ENCODE measurements around the gene CDKL5.

The CDKL5 gene

DNA sequence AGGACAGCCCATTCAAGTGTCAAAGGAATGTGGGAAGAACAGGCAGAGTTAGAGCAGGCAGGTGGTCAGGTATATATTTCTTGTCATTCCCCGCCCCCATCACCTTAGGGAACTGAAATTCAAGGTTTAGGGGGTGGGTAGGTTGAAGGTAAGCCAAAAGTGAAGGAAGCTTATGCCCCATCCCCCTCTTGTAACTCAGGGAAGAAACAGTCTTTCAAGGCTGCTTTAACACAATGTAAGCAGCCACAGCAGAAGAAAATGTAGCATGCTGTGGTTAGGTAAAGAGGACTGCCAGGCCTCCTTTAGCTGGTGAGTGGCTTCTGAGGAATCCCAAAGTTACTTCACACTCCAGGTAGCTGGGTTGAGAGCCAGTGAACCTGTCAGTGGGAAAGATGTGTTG is 124.2 kb downstream of the CDKL5 start:
- no peak overlapping the region for H3K9ac ChIP-seq (ENCODE audit: low read depth, low read length, poor library complexity, severe bottlenecking)
- no peaks in the 10 kb centered on the region for H3F3A ChIP-seq (ENCODE audit: low read depth)
- no peak overlapping the region for H3K4me2 ChIP-seq (ENCODE audit: low read depth, low read length, poor library complexity, severe bottlenecking)
- H3K79me2 ChIP-seq (ENCODE audit: insufficient read depth, low read length) = no peaks in the 10 kb centered on the region
- H4K20me1 ChIP-seq (ENCODE audit: insufficient read depth, low read length, poor library complexity, severe bottlenecking) = no peaks in the 10 kb centered on the region
- no peaks in the 10 kb centered on the region for H3K9me2 ChIP-seq (replicated peaks; ENCODE audit: low read depth, low read length)
- no peak overlapping the region for H3K4me3 ChIP-seq (ENCODE audit: low read length, poor library complexity, severe bottlenecking)
- no peaks in the 10 kb centered on the region for H3K9me3 ChIP-seq (ENCODE audit: insufficient read depth, low read depth, low read length)
- no peak for TF ChIP-seq EZH2phosphoT487 (IDR thresholded peaks at IDR 0.05; ENCODE audit: borderline replicate concordance)
- TF ChIP-seq, protein P1, sequence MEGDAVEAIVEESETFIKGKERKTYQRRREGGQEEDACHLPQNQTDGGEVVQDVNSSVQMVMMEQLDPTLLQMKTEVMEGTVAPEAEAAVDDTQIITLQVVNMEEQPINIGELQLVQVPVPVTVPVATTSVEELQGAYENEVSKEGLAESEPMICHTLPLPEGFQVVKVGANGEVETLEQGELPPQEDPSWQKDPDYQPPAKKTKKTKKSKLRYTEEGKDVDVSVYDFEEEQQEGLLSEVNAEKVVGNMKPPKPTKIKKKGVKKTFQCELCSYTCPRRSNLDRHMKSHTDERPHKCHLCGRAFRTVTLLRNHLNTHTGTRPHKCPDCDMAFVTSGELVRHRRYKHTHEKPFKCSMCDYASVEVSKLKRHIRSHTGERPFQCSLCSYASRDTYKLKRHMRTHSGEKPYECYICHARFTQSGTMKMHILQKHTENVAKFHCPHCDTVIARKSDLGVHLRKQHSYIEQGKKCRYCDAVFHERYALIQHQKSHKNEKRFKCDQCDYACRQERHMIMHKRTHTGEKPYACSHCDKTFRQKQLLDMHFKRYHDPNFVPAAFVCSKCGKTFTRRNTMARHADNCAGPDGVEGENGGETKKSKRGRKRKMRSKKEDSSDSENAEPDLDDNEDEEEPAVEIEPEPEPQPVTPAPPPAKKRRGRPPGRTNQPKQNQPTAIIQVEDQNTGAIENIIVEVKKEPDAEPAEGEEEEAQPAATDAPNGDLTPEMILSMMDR (conservative IDR thresholded peaks at IDR 0.05; ENCODE audit: low read length) = no peak
- no peaks in the 10 kb centered on the region for H3K4me1 ChIP-seq (ENCODE audit: insufficient read depth, low read length, poor library complexity, severe bottlenecking)
- no peak overlapping the region for H2AFZ ChIP-seq (ENCODE audit: low read length)
- no peaks in the 10 kb centered on the region for H3K36me3 ChIP-seq (ENCODE audit: insufficient read depth, low read length)
- H3K27me3 ChIP-seq (ENCODE audit: insufficient read depth, low read length, poor library complexity, severe bottlenecking) = no peaks in the 10 kb centered on the region

DNA sequence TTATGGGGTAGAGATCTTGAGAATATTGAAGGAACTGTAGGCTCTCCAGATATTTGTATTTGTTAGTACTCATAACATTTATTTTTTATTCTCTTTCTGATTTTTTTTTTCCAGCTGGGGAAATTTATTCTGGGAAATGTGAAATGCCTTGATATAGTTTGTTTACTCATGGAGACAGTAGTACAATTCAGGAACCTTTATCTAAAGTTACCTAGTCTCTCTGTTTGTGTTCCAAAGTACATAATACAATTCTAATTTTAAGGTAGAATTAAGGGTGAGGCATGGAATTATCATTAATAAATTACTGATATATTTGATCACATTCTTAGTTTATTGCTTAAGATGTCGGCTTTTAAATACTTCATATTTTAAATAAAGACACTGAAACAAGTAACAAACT is 132.5 kb downstream of the CDKL5 start:
- Histone ChIP-seq H3K36me3 (ENCODE audit: insufficient read depth, low read length) (no peaks in the 10 kb centered on the region), H3F3A (ENCODE audit: low read depth) (no peaks in the 10 kb centered on the region), H3K9me3 (ENCODE audit: insufficient read depth, low read depth, low read length) (no peaks in the 10 kb centered on the region), H4K20me1 (ENCODE audit: insufficient read depth, low read length, poor library complexity, severe bottlenecking) (no peaks in the 10 kb centered on the region), H3K9me2 (replicated peaks; ENCODE audit: low read depth, low read length) (no peaks in the 10 kb centered on the region), H3K79me2 (ENCODE audit: insufficient read depth, low read length) (no peaks in the 10 kb centered on the region), H3K27me3 (ENCODE audit: insufficient read depth, low read length, poor library complexity, severe bottlenecking) (no peaks in the 10 kb centered on the region), H3K9ac (ENCODE audit: low read depth, low read length, poor library complexity, severe bottlenecking) (no peak overlapping the region), H3K4me3 (ENCODE audit: low read length, poor library complexity, severe bottlenecking) (no peak overlapping the region), H2AFZ (ENCODE audit: low read length) (no peak overlapping the region), H3K4me1 (ENCODE audit: insufficient read depth, low read length, poor library complexity, severe bottlenecking) (no peaks in the 10 kb centered on the region), H3K4me2 (ENCODE audit: low read depth, low read length, poor library complexity, severe bottlenecking) (no peak overlapping the region)
- TF ChIP-seq, protein P1 (conservative IDR thresholded peaks at IDR 0.05; ENCODE audit: low read length) = no peak
- no peak for TF ChIP-seq EZH2phosphoT487 (IDR thresholded peaks at IDR 0.05; ENCODE audit: borderline replicate concordance)

DNA sequence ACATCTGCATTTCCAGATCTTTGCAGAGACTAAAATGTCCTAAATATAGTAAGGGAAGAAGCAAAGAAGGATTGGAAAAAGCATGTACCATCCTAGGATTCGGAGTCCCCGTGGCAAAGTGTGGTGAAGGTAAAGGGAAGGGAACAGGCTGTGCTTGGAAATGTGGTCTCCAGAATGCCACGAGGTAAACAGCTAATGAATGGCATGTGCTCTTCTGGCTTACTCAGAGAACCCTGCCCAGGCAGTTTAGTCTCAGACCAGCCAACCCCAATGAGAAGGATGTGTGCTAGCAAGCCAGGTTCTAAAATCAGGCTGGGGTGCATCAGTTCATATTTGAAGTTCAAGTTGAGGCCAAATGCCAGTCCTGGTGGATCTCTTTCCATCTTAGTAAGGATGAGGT is 133.4 kb downstream of the CDKL5 start:
- Histone ChIP-seq H3K27me3 (ENCODE audit: insufficient read depth, low read length, poor library complexity, severe bottlenecking) (no peaks in the 10 kb centered on the region), H2AFZ (ENCODE audit: low read length) (no peak overlapping the region), H3K4me2 (ENCODE audit: low read depth, low read length, poor library complexity, severe bottlenecking) (no peak overlapping the region), H3K79me2 (ENCODE audit: insufficient read depth, low read length) (no peaks in the 10 kb centered on the region), H3K9me2 (replicated peaks; ENCODE audit: low read depth, low read length) (no peaks in the 10 kb centered on the region), H3K4me1 (ENCODE audit: insufficient read depth, low read length, poor library complexity, severe bottlenecking) (no peaks in the 10 kb centered on the region), H3K36me3 (ENCODE audit: insufficient read depth, low read length) (no peaks in the 10 kb centered on the region), H3F3A (ENCODE audit: low read depth) (no peaks in the 10 kb centered on the region), H3K9ac (ENCODE audit: low read depth, low read length, poor library complexity, severe bottlenecking) (no peak overlapping the region), H3K4me3 (ENCODE audit: low read length, poor library complexity, severe bottlenecking) (no peak overlapping the region), H4K20me1 (ENCODE audit: insufficient read depth, low read length, poor library complexity, severe bottlenecking) (no peaks in the 10 kb centered on the region), H3K9me3 (ENCODE audit: insufficient read depth, low read depth, low read length) (no peaks in the 10 kb centered on the region)
- TF ChIP-seq EZH2phosphoT487 (IDR thresholded peaks at IDR 0.05; ENCODE audit: borderline replicate concordance) = no peak
- TF ChIP-seq, protein P1 (conservative IDR thresholded peaks at IDR 0.05; ENCODE audit: low read length) = no peak
